ENCODE results near the gene MAP6.

The MAP6 gene

GRCh38 chr11:75665990-75666389 is 2.8 kb downstream of the MAP6 start:
- DNase-seq, result no peak

- no peak for DNase-seq
Measured at GRCh38 chr11:75665126-75665525, 3.7 kb downstream of the MAP6 start.

- no peak for DNase-seq
Measured at GRCh38 chr11:75664389-75664788, 4.4 kb downstream of the MAP6 start.

- DNase-seq, result no peak
Measured at GRCh38 chr11:75663808-75664207, 5.0 kb downstream of the MAP6 start.

GRCh38 chr11:75659836-75660235 is 9.0 kb downstream of the MAP6 start:
- DNase-seq, result no peak

GRCh38 chr11:75656044-75656727 is 12.7 kb downstream of the MAP6 start:
- no peak for DNase-seq

- DNase-seq, result no peak
Measured at GRCh38 chr11:75655605-75656004, 13.2 kb downstream of the MAP6 start.

- DNase-seq, result no peak
Measured at GRCh38 chr11:75654314-75654713, 14.5 kb downstream of the MAP6 start.

GRCh38 chr11:75653532-75653931 is 15.3 kb downstream of the MAP6 start:
- DNase-seq, result no peak

GRCh38 chr11:75652936-75653335 is 15.9 kb downstream of the MAP6 start:
- DNase-seq, result no peak

- no peak for DNase-seq
Measured at GRCh38 chr11:75651218-75651617, 17.6 kb downstream of the MAP6 start.

GRCh38 chr11:75650167-75650723 is 18.6 kb downstream of the MAP6 start:
- no peak for DNase-seq

GRCh38 chr11:75644946-75645345 is 23.9 kb downstream of the MAP6 start:
- no peak for DNase-seq

GRCh38 chr11:75644370-75644769 is 24.5 kb downstream of the MAP6 start:
- DNase-seq, result no peak

- DNase-seq, result no peak
Measured at GRCh38 chr11:75642402-75643113, 26.3 kb downstream of the MAP6 start.

GRCh38 chr11:75639762-75640181 is 29.1 kb downstream of the MAP6 start:
- no peak for DNase-seq

- DNase-seq, result no peak
Measured at GRCh38 chr11:75637998-75638397, 30.8 kb downstream of the MAP6 start.

GRCh38 chr11:75635066-75635862 is 33.6 kb downstream of the MAP6 start:
- DNase-seq, result no peak

GRCh38 chr11:75633409-75634066 is 35.3 kb downstream of the MAP6 start:
- no peak for DNase-seq

- DNase-seq, result no peak
Measured at GRCh38 chr11:75632962-75633361, 35.9 kb downstream of the MAP6 start.

- no peak for DNase-seq
Measured at GRCh38 chr11:75632450-75632849, 36.4 kb downstream of the MAP6 start.

- no peak for DNase-seq
Measured at GRCh38 chr11:75631086-75631730, 37.6 kb downstream of the MAP6 start.

Data from GF-D8 (cell line).